ENCODE results near the gene PACC1. TPM values are rescaled to one million over a fixed set of nuclear protein-coding genes. Genes with fewer than 3 reads are reported as not detected.

PACC1 gene
- total RNA-seq, 1 experiment from 2014 or later, result 19.5 TPM

GRCh38 chr1:212446333-212446732 is 31.6 kb upstream of the PACC1 start (continued):
- TF ChIP-seq E2F1 (CRISPR knock-in tag; IDR thresholded peaks at IDR 0.05), result no peak
- TF ChIP-seq NR3C1 (CRISPR knock-in tag; conservative IDR thresholded peaks at IDR 0.05; ENCODE audit: low read depth), result no peak
- no peak for TF ChIP-seq MXD4 (CRISPR knock-in tag; IDR thresholded peaks at IDR 0.05; ENCODE audit: borderline replicate concordance)
- no peak for TF ChIP-seq ELF4 (CRISPR knock-in tag; IDR thresholded peaks at IDR 0.05; ENCODE audit: low read depth)
- no peak for TF ChIP-seq GTF2I (CRISPR knock-in tag; conservative IDR thresholded peaks at IDR 0.05)
- no peak for TF ChIP-seq SP1 (CRISPR knock-in tag; conservative IDR thresholded peaks at IDR 0.05)

GRCh38 chr1:212442408-212442807 is 27.7 kb upstream of the PACC1 start:
- ATAC-seq, result no peak
- Mint-ChIP-seq H3K4me3 (no peak overlapping the region), H3K27ac (no peak overlapping the region), H3K4me1 (no peaks in the 10 kb centered on the region), H3K36me3 (peaks cover 3% of the 10 kb centered on the region; the same call in 1 of the 2 replicates), H3K27me3 (ENCODE audit: low read depth) (no peaks in the 10 kb centered on the region), H3K9me3 (no peaks in the 10 kb centered on the region)
- POLR2A ChIA-PET, result no interaction called here
- TF ChIP-seq SOX15 (CRISPR knock-in tag; IDR thresholded peaks at IDR 0.05) (no peak), ATF2 (CRISPR knock-in tag; IDR thresholded peaks at IDR 0.05; ENCODE audit: borderline replicate concordance, low read depth) (no peak), GABPB1 (CRISPR knock-in tag; IDR thresholded peaks at IDR 0.05) (no peak), ZNF219 (CRISPR knock-in tag; IDR thresholded peaks at IDR 0.05; ENCODE audit: borderline replicate concordance) (no peak), IRF2 (CRISPR knock-in tag; IDR thresholded peaks at IDR 0.05; ENCODE audit: borderline replicate concordance, low read depth) (no peak), CDX4 (CRISPR knock-in tag; IDR thresholded peaks at IDR 0.05; ENCODE audit: borderline replicate concordance) (no peak), ZSCAN18 (CRISPR knock-in tag; IDR thresholded peaks at IDR 0.05) (no peak), CREM (CRISPR knock-in tag; IDR thresholded peaks at IDR 0.05) (no peak), USF1 (CRISPR knock-in tag; IDR thresholded peaks at IDR 0.05) (no peak), ERG (CRISPR knock-in tag; IDR thresholded peaks at IDR 0.05) (no peak), ATF6 (CRISPR knock-in tag; IDR thresholded peaks at IDR 0.05) (no peak), STAT6 (CRISPR knock-in tag; conservative IDR thresholded peaks at IDR 0.05; ENCODE audit: low read depth) (no peak), PREB (CRISPR knock-in tag; IDR thresholded peaks at IDR 0.05; ENCODE audit: borderline replicate concordance) (no peak)
- CTCF ChIA-PET, result interaction anchor here (2.9 kb wide), 1 partner anchor 13 kb away, joined by 15 read pairs; no protein-coding TSS in a partner anchor
- DNase-seq (ENCODE audit: low spot score), result no peak
